Psoas muscle (tissue), 8 donors: Measurements from ENCODE around the gene SOD1. TPM values are rescaled to one million over a fixed set of nuclear protein-coding genes. Genes with fewer than 3 reads are reported as not detected.

Experiments used
- ATAC-seq, 4 donors: fragments of 200-7000 bp; cut with Tn5 transposase; one replicate each; pipeline ENCODE4 v1.9.1; 2020; ENCODE audit warnings: moderate library complexity in 3 of 4, mild to moderate bottlenecking in 2 of 4
- DNase-seq, 2 donors: peaks; one replicate each; pipeline ENCODE4 v3.0.0-alpha.2; 2020
- H3K27ac ChIP-seq: fragments of 200-600 bp; one replicate; pipeline ENCODE4 v1.8.0; 2022
- H3K27me3 ChIP-seq, 3 donors: fragments of 200-600 bp in 1 of 3; one replicate each; pipeline versions ENCODE4 v1.6.1 to v1.8.0; 2013 to 2022; ENCODE audit warnings: low read length in 2 of 3, mild to moderate bottlenecking in 2 of 3, moderate library complexity in 1 of 3; ENCODE audit not compliant: insufficient read depth in 3 of 3
- H3K36me3 ChIP-seq, 2 donors: fragments of 200-600 bp in 1 of 2; one replicate each; pipeline versions ENCODE4 v1.6.1 to v1.8.0; 2013 to 2022; ENCODE audit warnings: low read depth in 1 of 2, mild to moderate bottlenecking in 1 of 2, moderate library complexity in 1 of 2; ENCODE audit not compliant: insufficient read depth in 1 of 2
- H3K4me1 ChIP-seq: fragments of 200-600 bp; one replicate; pipeline ENCODE4 v1.8.0; 2022
- H3K4me3 ChIP-seq: fragments of 200-600 bp; one replicate; pipeline ENCODE4 v1.8.0; 2022; ENCODE audit warnings: mild to moderate bottlenecking
- H3K9me3 ChIP-seq: fragments of 200-600 bp; one replicate; pipeline ENCODE4 v1.8.0; 2022
- CTCF ChIP-seq: fragments of 200-600 bp; IDR thresholded peaks from one replicate; pipeline ENCODE4 v1.8.0; 2022; ENCODE audit warnings: antibody characterized with exemption
- WGBS, 3 donors: extraction: QIAGEN DNeasy Blood & Tissue Kit; methylation state at CpG; one replicate each; pipeline versions ENCODE4 v1.1.6 to v1.1.7; 2013; 5-methylcytosine and 5-hydroxymethylcytosine counted together
- intact Hi-C, 2 donors: fragments of 100-400 bp; cut with DNase I; formaldehyde crosslinking; loops; one replicate each; pipeline versions ENCODE4 v1.11.0 to v1.14.2; 2022
- polyA plus RNA-seq, 3 donors: library from polyadenylated mRNA; stranded (reverse); fragments of 200-250 nt; gene quantifications; one replicate each; pipeline ENCODE4 v1.2.3, GENCODE V29; 2013
- total RNA-seq, 4 donors: library from RNA; stranded (reverse); fragmentation: NEBNext Ultra II Directional in 2 of 4; extraction: Animal tissue kit (Norgen Biotek cat#: 25700) in 2 of 4; gene quantifications; one replicate each; pipeline versions ENCODE4 v1.2.1 to v1.2.4, GENCODE V29; 2021 to 2023
- donor health status: healthy with polysubstance abuse.
- donor health status: DM: no; HTN: no; CAD: no; lungs with moderate emphysema.
- donor health status: Bipolar disorder and iron deficiency.
- donor health status: healthy.
- donor health status: DM: yes; HTN: yes; CAD: no.
- donor health status: DM: no; HTN: no; CAD: no.
- donor health status: DM: no; HTN: no; CAD: no.
- donor health status: DM: yes; HTN: yes; CAD: no.

The SOD1 gene
- total and polyA plus RNA-seq, 7 donors: 226 to 890 (median 305) TPM

GRCh38 chr21:31666445-31667010 is 7.0 kb downstream of the SOD1 start:
- no peaks in the 10 kb centered on the region for H3K9me3 ChIP-seq
- peaks cover 23% of the 10 kb centered on the region for H3K4me1 ChIP-seq
- intact Hi-C loops: no loop called here
- no peak for ATAC-seq
- H3K36me3 ChIP-seq: peaks cover 12 to 92% of the 10 kb centered on the region in 2 donors
- TF ChIP-seq CTCF: no peak
- WGBS, 3 donors: 72 to 84% (median 72%) methylated on average over 5 of the region's 5 CpGs
- no peak for DNase-seq
- no peak overlapping the region for H3K4me3 ChIP-seq
- no peak overlapping the region for H3K27ac ChIP-seq
- no peaks in the 10 kb centered on the region for H3K27me3 ChIP-seq

GRCh38 chr21:31667132-31667531 is 7.6 kb downstream of the SOD1 start:
- ATAC-seq (peak in 3 of 4 donors; percentile 19 to 39 (median 22)), DNase-seq (no peak)
- Histone ChIP-seq H3K4me3 (no peak overlapping the region), H3K4me1 (peaks cover 17% of the 10 kb centered on the region), H3K9me3 (no peaks in the 10 kb centered on the region), H3K36me3 (peaks cover 16 to 93% of the 10 kb centered on the region in 2 donors), H3K27me3 (no peaks in the 10 kb centered on the region), H3K27ac (no peak overlapping the region)
- WGBS, 3 donors: 80 to 89% (median 85%) methylated on average over 5 of the region's 5 CpGs
- TF ChIP-seq CTCF: no peak
- intact Hi-C loops: no loop called here

GRCh38 chr21:31667639-31668038 is 8.1 kb downstream of the SOD1 start:
- DNase-seq (no peak), ATAC-seq (no peak)
- Histone ChIP-seq H3K27me3 (no peaks in the 10 kb centered on the region), H3K36me3 (peaks cover 16 to 89% of the 10 kb centered on the region in 2 donors), H3K27ac (no peak overlapping the region), H3K4me1 (peaks cover 13% of the 10 kb centered on the region), H3K9me3 (no peaks in the 10 kb centered on the region), H3K4me3 (no peak overlapping the region)
- TF ChIP-seq CTCF: no peak
- intact Hi-C loops: no loop called here

- Histone ChIP-seq H3K36me3 (peaks cover 14 to 80% of the 10 kb centered on the region in 2 donors), H3K4me1 (peaks cover 7% of the 10 kb centered on the region), H3K27me3 (no peaks in the 10 kb centered on the region), H3K4me3 (no peak overlapping the region), H3K9me3 (no peaks in the 10 kb centered on the region), H3K27ac (no peak overlapping the region)
- WGBS, 3 donors: 71 to 85% (median 76%) methylated on average over 2 of the region's 2 CpGs
- intact Hi-C loops: no loop called here
- no peak for TF ChIP-seq CTCF
- no peak for ATAC-seq
- DNase-seq: no peak
Measured at GRCh38 chr21:31668651-31669491, 9.4 kb downstream of the SOD1 start.
